HEK293 (cell line): Measurements from ENCODE around the gene CSNK1G2.

Source experiments
- ZNF138 ChIP-seq: fragments of 450-650 bp; formaldehyde crosslinking; IDR thresholded peaks from 2 replicates; pipeline ENCODE4 v1.5.1; 2016; ENCODE audit warnings: missing biosample characterization, missing genetic modification characterization, borderline replicate concordance
- ZNF416 ChIP-seq: fragments of 450-650 bp; formaldehyde crosslinking; IDR thresholded peaks from 2 replicates; pipeline ENCODE4 v1.5.1; 2016; ENCODE audit warnings: missing biosample characterization, missing genetic modification characterization
- ZNF792 ChIP-seq: fragments of 450-650 bp; formaldehyde crosslinking; IDR thresholded peaks from 2 replicates; pipeline ENCODE4 v1.5.1; 2016; ENCODE audit warnings: missing biosample characterization, missing genetic modification characterization
- TF ChIP-seq, protein P1 (sequence below): fragments of 450-650 bp; formaldehyde crosslinking; IDR thresholded peaks from 2 replicates; pipeline ENCODE4 v1.5.1; 2016; ENCODE audit warnings: missing biosample characterization, missing genetic modification characterization

GRCh38 chr19:1902923-1903322 is 38.0 kb upstream of the CSNK1G2 start:
- TF ChIP-seq ZNF416 (tag by site-specific recombination) (no peak), ZNF792 (tag by site-specific recombination) (no peak), ZNF138 (tag by site-specific recombination) (no peak)
- TF ChIP-seq, protein P1, sequence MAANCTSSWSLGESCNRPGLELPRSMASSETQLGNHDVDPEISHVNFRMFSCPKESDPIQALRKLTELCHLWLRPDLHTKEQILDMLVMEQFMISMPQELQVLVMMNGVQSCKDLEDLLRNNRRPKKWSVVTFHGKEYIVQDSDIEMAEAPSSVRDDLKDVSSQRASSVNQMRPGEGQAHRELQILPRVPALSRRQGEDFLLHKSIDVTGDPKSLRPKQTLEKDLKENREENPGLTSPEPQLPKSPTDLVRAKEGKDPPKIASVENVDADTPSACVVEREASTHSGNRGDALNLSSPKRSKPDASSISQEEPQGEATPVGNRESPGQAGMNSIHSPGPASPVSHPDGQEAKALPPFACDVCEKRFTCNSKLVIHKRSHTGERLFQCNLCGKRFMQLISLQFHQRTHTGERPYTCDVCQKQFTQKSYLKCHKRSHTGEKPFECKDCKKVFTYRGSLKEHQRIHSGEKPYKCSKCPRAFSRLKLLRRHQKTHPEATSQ = no peak
